Fibroblast of lung (primary cell): Measurements from ENCODE around the gene ARMC2. TPM values are rescaled to one million over a fixed set of nuclear protein-coding genes. Genes with fewer than 3 reads are reported as not detected.

ENCODE experiments used
- DNase-seq, 2 donors: peaks; one replicate each; pipeline versions ENCODE4 v3.0.0 to v3.0.0-alpha.2; 2010; ENCODE audit warnings: low read depth in 2 of 2
- H2AFZ ChIP-seq: 2 replicates; pipeline ENCODE4 v1.5.1; 2012; ENCODE audit warnings: low read length, control low read depth, inconsistent platforms
- H3K27ac ChIP-seq: 2 replicates; pipeline ENCODE4 v1.5.1; 2011; ENCODE audit warnings: low read length, control low read depth; ENCODE audit not compliant: insufficient read depth
- H3K27me3 ChIP-seq: 2 replicates; pipeline ENCODE4 v1.5.1; 2011; ENCODE audit warnings: mild to moderate bottlenecking, low read length; ENCODE audit not compliant: control insufficient read depth, insufficient read depth
- H3K36me3 ChIP-seq: 2 replicates; pipeline ENCODE4 v1.5.1; 2011; ENCODE audit warnings: low read length; ENCODE audit not compliant: control insufficient read depth, insufficient read depth
- H3K4me1 ChIP-seq: 2 replicates; pipeline ENCODE4 v1.5.1; 2011; ENCODE audit warnings: low read length; ENCODE audit not compliant: control insufficient read depth, insufficient read depth; ENCODE audit errors: extremely low read depth
- H3K4me2 ChIP-seq: 2 replicates; pipeline ENCODE4 v1.5.1; 2011; ENCODE audit warnings: low read length, control low read depth; ENCODE audit not compliant: insufficient read depth; ENCODE audit errors: extremely low read depth
- H3K4me3 ChIP-seq, 4 experiments: fragments of 200-600 bp in 1 of 4; sonication (generic) in 1 of 4; replicated peaks in 1 of 4; 2 replicates each; pipeline ENCODE4 v1.5.1; 2011 to 2016; ENCODE audit warnings: low read length in 4 of 4, low read depth in 3 of 4, mild to moderate bottlenecking in 3 of 4, control low read depth in 2 of 4, inconsistent platforms in 1 of 4, mixed read lengths in 1 of 4; ENCODE audit not compliant: insufficient read depth in 1 of 4; ENCODE audit errors: control extremely low read depth in 1 of 4
- H3K79me2 ChIP-seq: 2 replicates; pipeline ENCODE4 v1.5.1; 2012; ENCODE audit warnings: mild to moderate bottlenecking, low read length, inconsistent platforms; ENCODE audit not compliant: control insufficient read depth, insufficient read depth
- H3K9ac ChIP-seq: 2 replicates; pipeline ENCODE4 v1.5.1; 2011; ENCODE audit warnings: mild to moderate bottlenecking, low read length, control low read depth; ENCODE audit not compliant: insufficient read depth
- H3K9me3 ChIP-seq: 2 replicates; pipeline ENCODE4 v1.5.1; 2012; ENCODE audit warnings: low read depth, low read length; ENCODE audit not compliant: control insufficient read depth, insufficient read depth
- H4K20me1 ChIP-seq: 2 replicates; pipeline ENCODE4 v1.5.1; 2011; ENCODE audit warnings: low read length; ENCODE audit not compliant: control insufficient read depth, insufficient read depth; ENCODE audit errors: extremely low read depth
- EZH2 ChIP-seq: IDR thresholded peaks from 2 replicates; pipeline ENCODE4 v1.5.1; 2012; ENCODE audit warnings: low read length, control low read depth, mild to moderate bottlenecking; ENCODE audit errors: missing control alignments
- polyA plus RNA-seq, 2 donors: library from polyadenylated mRNA; depleted of rRNA in 1 of 2; stranded (reverse) in 1 of 2; unstranded in 1 of 2; fragments of >200 nt; gene quantifications; 2 replicates each; pipeline ENCODE4 v1.2.1, GENCODE V29; 2011 to 2012; ENCODE audit warnings: missing spikeins in 1 of 2
- total RNA-seq: library from RNA; depleted of rRNA; stranded (reverse); fragments of >200 nt; gene quantifications from 2 replicates; pipeline ENCODE4 v1.2.1, GENCODE V29; 2014
- TF ChIP-seq, protein P1 (sequence below), 2 donors: IDR thresholded peaks in 1 of 2; conservative IDR thresholded peaks in 1 of 2; 1 replicate in 1 of 2; 2 replicates in 1 of 2; pipeline ENCODE4 v1.5.1; 2011 to 2012; ENCODE audit warnings: low read length in 2 of 2, control low read depth in 1 of 2, inconsistent platforms in 1 of 2, low read depth in 1 of 2, mild to moderate bottlenecking in 1 of 2

Gene ARMC2
- total and polyA plus RNA-seq, 2 donors (not counting 1 experiment from before 2014, with no cell fraction given), result 4.0 to 6.2 TPM

DNA sequence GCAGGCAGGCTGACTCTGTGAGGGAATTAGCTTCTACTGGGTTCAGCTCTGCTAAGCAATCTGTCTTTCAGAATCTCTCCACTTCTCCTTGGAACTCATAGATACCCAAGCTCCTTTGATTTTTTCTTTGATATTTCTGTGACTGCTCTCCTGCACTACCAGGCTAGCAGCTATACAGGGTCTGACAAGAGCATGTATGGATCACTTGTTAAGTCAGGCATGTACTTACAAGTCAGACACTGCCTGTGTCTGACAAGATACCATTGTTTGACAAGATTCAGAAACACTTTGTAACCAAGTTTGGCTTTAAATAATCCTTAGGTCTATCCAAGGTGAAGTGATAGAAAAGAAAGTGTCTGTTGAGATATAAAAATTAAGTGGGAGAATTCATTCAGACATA is 167.0 kb downstream of the ARMC2 start:
- Histone ChIP-seq H3K9ac (no peak overlapping the region), H3K27me3 (no peaks in the 10 kb centered on the region), H3K4me3 (no peak overlapping the region), H4K20me1 (no peaks in the 10 kb centered on the region), H3K27ac (no peak overlapping the region), H3K9me3 (no peaks in the 10 kb centered on the region), H3K36me3 (no peaks in the 10 kb centered on the region), H3K4me1 (no peaks in the 10 kb centered on the region), H3K4me2 (no peak overlapping the region), H3K79me2 (no peaks in the 10 kb centered on the region), H2AFZ (no peak overlapping the region)
- DNase-seq, result no peak
- TF ChIP-seq EZH2, result no peak
- TF ChIP-seq, protein P1, sequence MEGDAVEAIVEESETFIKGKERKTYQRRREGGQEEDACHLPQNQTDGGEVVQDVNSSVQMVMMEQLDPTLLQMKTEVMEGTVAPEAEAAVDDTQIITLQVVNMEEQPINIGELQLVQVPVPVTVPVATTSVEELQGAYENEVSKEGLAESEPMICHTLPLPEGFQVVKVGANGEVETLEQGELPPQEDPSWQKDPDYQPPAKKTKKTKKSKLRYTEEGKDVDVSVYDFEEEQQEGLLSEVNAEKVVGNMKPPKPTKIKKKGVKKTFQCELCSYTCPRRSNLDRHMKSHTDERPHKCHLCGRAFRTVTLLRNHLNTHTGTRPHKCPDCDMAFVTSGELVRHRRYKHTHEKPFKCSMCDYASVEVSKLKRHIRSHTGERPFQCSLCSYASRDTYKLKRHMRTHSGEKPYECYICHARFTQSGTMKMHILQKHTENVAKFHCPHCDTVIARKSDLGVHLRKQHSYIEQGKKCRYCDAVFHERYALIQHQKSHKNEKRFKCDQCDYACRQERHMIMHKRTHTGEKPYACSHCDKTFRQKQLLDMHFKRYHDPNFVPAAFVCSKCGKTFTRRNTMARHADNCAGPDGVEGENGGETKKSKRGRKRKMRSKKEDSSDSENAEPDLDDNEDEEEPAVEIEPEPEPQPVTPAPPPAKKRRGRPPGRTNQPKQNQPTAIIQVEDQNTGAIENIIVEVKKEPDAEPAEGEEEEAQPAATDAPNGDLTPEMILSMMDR (conservative IDR thresholded peaks at IDR 0.05 in 1 of 2, IDR thresholded peaks at IDR 0.05 in 1 of 2; ENCODE audit: low read depth in 1 of 2, low read length in 2 of 2), result no peak

- Histone ChIP-seq H4K20me1 (no peaks in the 10 kb centered on the region), H3K9ac (no peak overlapping the region), H3K79me2 (no peaks in the 10 kb centered on the region), H3K27me3 (no peaks in the 10 kb centered on the region), H2AFZ (no peak overlapping the region), H3K4me2 (no peak overlapping the region), H3K36me3 (no peaks in the 10 kb centered on the region), H3K27ac (no peak overlapping the region), H3K9me3 (no peaks in the 10 kb centered on the region), H3K4me1 (no peaks in the 10 kb centered on the region), H3K4me3 (no peak overlapping the region)
- no peak for DNase-seq
- TF ChIP-seq, protein P1 (conservative IDR thresholded peaks at IDR 0.05 in 1 of 2, IDR thresholded peaks at IDR 0.05 in 1 of 2; ENCODE audit: low read depth in 1 of 2, low read length in 2 of 2), result no peak
- TF ChIP-seq EZH2, result no peak
Measured at GRCh38 chr6:109019911-109020310, 171.7 kb downstream of the ARMC2 start.

DNA sequence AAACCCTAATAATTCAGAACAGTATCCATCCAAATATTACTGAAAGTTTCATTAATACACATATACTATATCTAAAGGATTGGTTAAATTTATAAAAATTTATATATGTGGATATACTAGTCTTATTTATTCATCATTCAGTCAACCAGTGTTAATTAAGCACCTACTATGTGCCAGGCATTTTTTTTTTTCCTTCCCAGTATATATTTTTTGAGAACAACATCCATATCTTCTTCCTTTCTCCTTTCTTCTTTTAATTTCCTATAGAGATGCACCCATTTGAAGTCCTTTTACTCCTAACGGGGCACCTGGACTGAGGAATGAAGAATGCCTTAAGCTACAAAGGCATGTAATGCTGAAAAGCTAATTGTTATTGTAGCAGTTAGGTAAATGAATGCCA is 173.6 kb downstream of the ARMC2 start:
- TF ChIP-seq, protein P1 (conservative IDR thresholded peaks at IDR 0.05 in 1 of 2, IDR thresholded peaks at IDR 0.05 in 1 of 2; ENCODE audit: low read depth in 1 of 2, low read length in 2 of 2), result no peak
- no peak for TF ChIP-seq EZH2
- no peak overlapping the region for H2AFZ ChIP-seq
- no peak overlapping the region for H3K4me3 ChIP-seq
- H3K27me3 ChIP-seq, result no peaks in the 10 kb centered on the region
- H3K36me3 ChIP-seq, result no peaks in the 10 kb centered on the region
- no peak for DNase-seq
- H3K79me2 ChIP-seq, result no peaks in the 10 kb centered on the region
- no peak overlapping the region for H3K27ac ChIP-seq
- no peak overlapping the region for H3K9ac ChIP-seq
- no peaks in the 10 kb centered on the region for H3K9me3 ChIP-seq
- no peak overlapping the region for H3K4me2 ChIP-seq
- H4K20me1 ChIP-seq, result no peaks in the 10 kb centered on the region
- no peaks in the 10 kb centered on the region for H3K4me1 ChIP-seq
